Upper lobe of left lung (tissue), 6 donors: ENCODE data around the gene TCL1A. TPM values are rescaled to one million over a fixed set of nuclear protein-coding genes. Genes with fewer than 3 reads are reported as not detected.

Experiments
- ATAC-seq, 2 donors: fragments of 200-7000 bp; cut with Tn5 transposase; one replicate each; pipeline ENCODE4 v1.9.1; 2022; ENCODE audit warnings: mild to moderate bottlenecking in 2 of 2, moderate library complexity in 2 of 2; ENCODE audit not compliant: low FRiP score in 2 of 2
- DNase-seq, 2 donors: peaks; one replicate each; pipeline ENCODE4 v3.0.0-alpha.2; 2019 to 2020
- H3K27ac ChIP-seq, 4 donors: fragments of 200-600 bp; sonication (generic); one replicate each; pipeline ENCODE4 v1.5.1; 2016 to 2019
- H3K27me3 ChIP-seq, 4 donors: fragments of 200-600 bp; sonication (generic); one replicate each; pipeline ENCODE4 v1.5.1; 2017 to 2019
- H3K36me3 ChIP-seq, 4 donors: fragments of 200-600 bp; sonication (generic); one replicate each; pipeline ENCODE4 v1.5.1; 2016 to 2019
- H3K4me1 ChIP-seq, 4 donors: fragments of 200-600 bp; sonication (generic); one replicate each; pipeline ENCODE4 v1.5.1; 2018 to 2019
- H3K4me3 ChIP-seq, 4 donors: fragments of 200-600 bp; sonication (generic); one replicate each; pipeline ENCODE4 v1.5.1; 2017 to 2019; ENCODE audit warnings: mild to moderate bottlenecking in 2 of 4, moderate library complexity in 1 of 4
- H3K9me3 ChIP-seq, 4 donors: fragments of 200-600 bp; sonication (generic); one replicate each; pipeline ENCODE4 v1.5.1; 2018 to 2019
- CTCF ChIP-seq, 6 experiments: fragments of 450-650 bp in 4 of 6; fragments of 200-600 bp in 2 of 6; sonication (generic) in 2 of 6; IDR thresholded peaks; one replicate each; pipeline ENCODE4 v1.5.1; 2016 to 2019; ENCODE audit warnings: antibody characterized with exemption in 6 of 6
- EP300 ChIP-seq, 4 donors: sonication (generic); formaldehyde crosslinking; IDR thresholded peaks; one replicate each; pipeline ENCODE4 v1.5.1; 2017; ENCODE audit warnings: antibody characterized with exemption in 4 of 4, control low read depth in 2 of 4
- POLR2A ChIP-seq, 4 donors: fragments of 450-650 bp; IDR thresholded peaks; one replicate each; pipeline ENCODE4 v1.5.1; 2016 to 2017; ENCODE audit warnings: antibody characterized with exemption in 4 of 4, mild to moderate bottlenecking in 2 of 4
- POLR2AphosphoS5 ChIP-seq, 2 donors: sonication (generic); formaldehyde crosslinking; IDR thresholded peaks; one replicate each; pipeline ENCODE4 v1.5.1; 2017; ENCODE audit warnings: antibody characterized with exemption in 2 of 2
- WGBS, 2 donors: methylation state at CpG; one replicate each; pipeline ENCODE4 v1.1.5; 2017 to 2018; 5-methylcytosine and 5-hydroxymethylcytosine counted together
- total RNA-seq, 6 donors: library from RNA; depleted of rRNA in 4 of 6; stranded (reverse); fragments of >200 nt in 4 of 6; gene quantifications; one replicate each; pipeline versions ENCODE4 v1.1.0 to v1.2.1, GENCODE V29; 2016 to 2021
- donor health status: DM: no; HTN: no; CAD: no; lungs with moderate emphysema.
- donor health status: DM: no; HTN: yes; CAD: no; lungs with severe emphysema.

The TCL1A gene
- total RNA-seq, 6 donors from 2014 or later: 0.20 to 0.69 (median 0.32) TPM; not detected in 2

- no peak for DNase-seq
- WGBS, 2 donors: 70 to 71% methylated on average over 3 of the region's 3 CpGs
- Histone ChIP-seq H3K4me3 (no peak overlapping the region), H3K27me3 (no peaks in the 10 kb centered on the region), H3K4me1 (no peaks in the 10 kb centered on the region), H3K36me3 (no peaks in the 10 kb centered on the region), H3K9me3 (no peaks in the 10 kb centered on the region), H3K27ac (no peak overlapping the region)
- ATAC-seq: no peak
- TF ChIP-seq POLR2A (IDR thresholded peaks at IDR 0.05) (no peak), POLR2AphosphoS5 (IDR thresholded peaks at IDR 0.05) (no peak), CTCF (IDR thresholded peaks at IDR 0.05) (no peak), EP300 (IDR thresholded peaks at IDR 0.05) (no peak)
Observed at GRCh38 chr14:95703341-95703740, 10.6 kb downstream of the TCL1A start.

GRCh38 chr14:95701846-95702221 is 12.1 kb downstream of the TCL1A start:
- H3K36me3 ChIP-seq: no peaks in the 10 kb centered on the region
- TF ChIP-seq EP300 (IDR thresholded peaks at IDR 0.05) (no peak), POLR2A (IDR thresholded peaks at IDR 0.05) (no peak), CTCF (IDR thresholded peaks at IDR 0.05) (no peak), POLR2AphosphoS5 (IDR thresholded peaks at IDR 0.05) (no peak)
- no peaks in the 10 kb centered on the region for H3K4me1 ChIP-seq
- WGBS, 2 donors: 49 to 66% methylated on average over 4 of the region's 4 CpGs
- no peak overlapping the region for H3K27ac ChIP-seq
- H3K4me3 ChIP-seq: no peak overlapping the region
- no peaks in the 10 kb centered on the region for H3K9me3 ChIP-seq
- DNase-seq (no peak), ATAC-seq (no peak)
- H3K27me3 ChIP-seq: no peaks in the 10 kb centered on the region

- DNase-seq (no peak), ATAC-seq (no peak)
- no peaks in the 10 kb centered on the region for H3K27me3 ChIP-seq
- WGBS, 2 donors: 57 to 63% methylated on average over 5 of the region's 5 CpGs
- H3K9me3 ChIP-seq: no peaks in the 10 kb centered on the region
- H3K4me3 ChIP-seq: no peak overlapping the region
- H3K36me3 ChIP-seq: no peaks in the 10 kb centered on the region
- TF ChIP-seq POLR2AphosphoS5 (IDR thresholded peaks at IDR 0.05) (no peak), CTCF (IDR thresholded peaks at IDR 0.05) (no peak), POLR2A (IDR thresholded peaks at IDR 0.05) (no peak), EP300 (IDR thresholded peaks at IDR 0.05) (no peak)
- no peaks in the 10 kb centered on the region for H3K4me1 ChIP-seq
- no peak overlapping the region for H3K27ac ChIP-seq
Observed at GRCh38 chr14:95700221-95700976, 13.5 kb downstream of the TCL1A start.

DNA sequence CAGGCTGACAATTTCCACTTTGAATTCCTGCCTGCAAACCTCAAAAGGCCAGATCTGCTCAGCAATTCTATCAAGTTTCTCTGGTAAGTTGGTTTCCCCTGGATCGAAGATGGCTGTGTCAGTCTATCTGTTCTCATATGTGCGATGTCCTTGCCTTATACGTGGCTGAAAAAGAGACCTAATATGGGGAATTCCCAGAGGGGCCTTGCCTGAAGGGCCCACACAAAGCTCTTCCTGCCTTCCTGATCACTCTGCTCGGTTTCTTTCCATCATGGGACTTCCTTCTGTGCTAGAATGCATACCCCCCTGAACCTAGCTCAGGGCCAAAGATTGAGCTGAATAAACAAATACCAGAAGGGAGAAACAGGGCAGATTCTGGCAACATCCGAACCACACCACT is 14.5 kb downstream of the TCL1A start:
- Histone ChIP-seq H3K4me1 (no peaks in the 10 kb centered on the region), H3K27me3 (no peaks in the 10 kb centered on the region), H3K36me3 (no peaks in the 10 kb centered on the region), H3K4me3 (no peak overlapping the region), H3K27ac (no peak overlapping the region), H3K9me3 (no peaks in the 10 kb centered on the region)
- no peak for ATAC-seq
- TF ChIP-seq POLR2A (IDR thresholded peaks at IDR 0.05) (no peak), CTCF (IDR thresholded peaks at IDR 0.05) (no peak), POLR2AphosphoS5 (IDR thresholded peaks at IDR 0.05) (no peak), EP300 (IDR thresholded peaks at IDR 0.05) (no peak)
- WGBS, 2 donors: 52 to 56% methylated on average over 5 of the region's 5 CpGs
- no peak for DNase-seq

DNA sequence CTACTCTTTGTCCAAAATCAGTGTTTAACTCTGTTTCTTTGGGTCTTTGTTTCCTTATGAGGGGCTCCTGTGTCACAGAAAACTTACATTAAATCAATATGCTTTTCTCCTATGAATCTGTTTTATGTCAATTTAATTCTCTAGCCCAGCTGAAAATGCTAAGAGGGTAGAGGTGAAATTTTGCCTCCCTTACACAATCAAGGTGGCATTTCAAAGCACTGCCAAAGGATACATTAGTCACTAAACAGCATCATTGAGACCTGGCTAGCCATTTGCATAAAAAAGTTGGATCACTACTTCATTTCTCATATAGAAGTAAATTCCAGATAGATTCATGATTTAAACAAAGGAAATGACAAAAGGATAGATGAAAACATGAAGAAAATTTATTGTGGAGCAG is 15.6 kb downstream of the TCL1A start:
- DNase-seq: no peak
- Histone ChIP-seq H3K36me3 (no peaks in the 10 kb centered on the region), H3K4me3 (no peak overlapping the region), H3K27ac (no peak overlapping the region), H3K4me1 (no peaks in the 10 kb centered on the region), H3K9me3 (no peaks in the 10 kb centered on the region), H3K27me3 (no peaks in the 10 kb centered on the region)
- ATAC-seq: no peak
- no peak for TF ChIP-seq EP300 (IDR thresholded peaks at IDR 0.05)
